NCI-H1105 (cell line): Measurements from ENCODE around the gene FAM168A.
"Not testable (repeated sequence)": the region's sequence is repeated elsewhere in the genome, so short reads cannot be mapped to it uniquely, and the experiment has no call there.

Experiments used
- DNase-seq: peaks from one replicate; lab custom pipeline; 2025; lab: John Stamatoyannopoulos, UW

Gene FAM168A

DNA sequence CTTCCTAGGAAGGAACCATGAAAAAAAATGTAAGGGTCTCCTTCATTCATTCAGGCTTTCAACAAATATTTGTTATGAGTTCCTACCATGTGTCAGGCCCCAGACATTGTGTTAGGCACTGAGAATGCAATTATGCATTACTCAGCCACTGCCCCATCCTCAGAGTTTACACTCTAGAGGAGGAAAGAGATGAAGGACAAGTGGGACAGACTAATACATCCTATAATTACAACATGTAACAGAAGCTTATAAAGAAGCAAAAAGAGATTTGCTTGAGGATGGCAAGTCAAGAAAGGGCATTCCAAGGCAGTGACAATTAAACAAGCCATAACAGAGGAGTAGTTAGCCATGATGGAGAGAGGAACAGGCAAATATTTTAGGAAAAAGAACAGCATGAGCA lies 78.6 kb downstream of the FAM168A start:
- DNase-seq, result no peak

DNA sequence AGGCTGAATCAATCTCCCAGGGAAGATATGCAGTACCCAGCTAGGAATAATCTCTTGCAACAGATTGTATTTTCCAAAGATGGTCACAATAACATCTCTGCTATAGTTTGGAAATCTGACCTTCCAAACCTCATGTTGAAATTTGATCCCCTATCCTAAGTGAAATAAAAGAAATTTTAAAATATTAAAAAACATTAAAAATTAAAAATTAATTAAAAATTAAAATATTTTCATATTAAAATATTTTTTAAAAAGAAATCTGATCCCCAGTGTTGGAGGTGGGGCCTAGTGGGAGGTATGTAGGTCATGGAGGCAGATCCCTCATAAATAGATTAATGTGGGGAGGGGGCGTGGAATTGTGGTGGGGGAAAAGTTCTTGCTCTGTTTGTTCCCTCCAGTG lies 79.7 kb downstream of the FAM168A start:
- DNase-seq, result no peak

DNA sequence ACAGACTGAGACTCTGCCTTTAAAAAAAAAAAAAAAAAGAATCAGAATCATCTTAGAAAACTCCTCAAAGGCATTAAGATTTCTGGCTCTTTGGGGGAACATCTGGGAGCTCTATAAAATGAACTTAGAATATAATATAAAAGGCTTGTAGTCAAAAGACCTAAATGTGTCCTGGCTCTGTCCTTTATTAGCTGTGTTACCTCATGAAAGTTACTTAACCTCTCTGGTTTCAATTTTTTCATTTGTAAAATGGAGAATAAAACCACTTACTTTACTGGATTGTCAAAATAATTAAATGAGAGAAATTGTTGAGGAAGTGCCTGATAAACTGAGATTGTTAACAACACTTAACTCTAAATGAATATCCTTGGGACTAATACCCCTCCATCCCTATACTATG lies 81.8 kb downstream of the FAM168A start:
- DNase-seq, result no peak

DNA sequence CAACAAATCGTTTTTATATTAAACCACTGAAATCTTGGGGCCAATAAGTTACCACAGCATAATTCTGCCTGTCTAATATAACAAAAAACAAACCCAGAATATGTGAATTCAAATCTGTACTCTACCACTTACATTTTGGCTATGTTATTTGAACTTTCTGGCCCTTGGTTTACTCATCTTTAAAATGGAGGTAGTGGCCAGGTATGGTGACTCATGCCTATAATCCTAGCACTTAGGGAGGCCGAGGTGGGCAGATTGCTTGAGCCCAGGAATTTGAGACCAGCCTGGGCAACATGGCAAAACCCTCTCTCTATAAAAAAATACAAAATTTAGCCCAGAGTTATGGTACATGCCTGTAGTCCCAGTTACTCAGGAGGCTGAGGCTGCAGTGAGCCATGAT lies 84.2 kb downstream of the FAM168A start:
- no peak for DNase-seq

DNA sequence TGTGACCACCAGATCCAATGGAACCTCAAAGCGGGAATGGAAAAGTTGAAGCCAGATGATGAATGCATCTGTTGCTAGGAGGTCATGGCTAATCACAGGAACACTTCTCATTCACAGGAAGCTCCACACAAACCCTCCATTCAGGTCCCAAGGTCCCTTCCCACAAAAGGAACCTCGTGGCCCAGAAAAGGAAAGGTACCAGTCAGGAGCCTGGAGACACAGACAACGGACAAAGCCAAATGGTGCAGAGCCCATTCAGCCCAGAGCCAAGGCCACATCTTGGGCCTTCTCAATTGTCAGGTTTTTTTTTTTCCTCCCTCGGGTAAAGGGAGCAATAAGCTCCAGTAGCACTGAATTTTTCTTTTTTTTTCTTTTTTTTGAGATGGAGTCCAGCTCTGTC lies 87.0 kb downstream of the FAM168A start:
- DNase-seq, result no peak

DNA sequence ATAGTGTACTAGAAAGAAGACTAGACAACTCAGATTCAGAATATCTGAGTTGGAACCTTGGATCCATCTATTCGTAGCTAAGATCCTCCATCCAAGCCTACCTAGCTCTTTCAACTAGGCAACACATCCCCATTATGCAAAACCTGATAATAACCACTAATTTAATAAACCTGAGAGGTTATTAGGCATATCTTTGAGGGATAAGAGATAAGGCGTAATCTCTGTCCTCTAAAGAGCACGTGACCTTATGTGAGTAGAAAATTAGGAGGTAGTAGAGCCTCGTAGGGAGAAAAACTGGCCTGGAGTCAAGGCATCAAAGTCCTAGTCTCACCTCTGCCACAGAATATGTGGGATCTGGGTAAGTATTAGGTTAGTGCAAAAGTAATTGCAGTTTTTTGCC lies 87.8 kb downstream of the FAM168A start:
- DNase-seq, result no peak

DNA sequence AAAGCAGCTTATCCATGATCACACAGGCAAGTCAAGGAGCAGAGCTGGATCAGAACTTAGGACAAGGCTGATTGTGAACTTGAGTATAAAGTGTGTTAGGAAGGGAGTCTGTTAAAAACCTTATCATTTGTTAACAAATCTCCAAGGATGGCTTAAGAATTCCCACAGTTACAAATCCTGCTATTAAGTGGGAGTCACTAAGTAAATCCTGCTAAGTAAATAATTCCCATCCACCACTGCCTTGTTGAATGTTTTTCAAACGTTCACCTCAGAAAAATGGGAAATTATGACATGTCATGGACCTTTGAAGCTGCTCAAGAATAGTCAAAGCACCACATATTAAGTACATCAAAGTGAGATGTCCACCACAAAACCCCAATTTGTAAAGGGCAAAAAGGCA lies 88.7 kb downstream of the FAM168A start:
- DNase-seq, result no peak

DNA sequence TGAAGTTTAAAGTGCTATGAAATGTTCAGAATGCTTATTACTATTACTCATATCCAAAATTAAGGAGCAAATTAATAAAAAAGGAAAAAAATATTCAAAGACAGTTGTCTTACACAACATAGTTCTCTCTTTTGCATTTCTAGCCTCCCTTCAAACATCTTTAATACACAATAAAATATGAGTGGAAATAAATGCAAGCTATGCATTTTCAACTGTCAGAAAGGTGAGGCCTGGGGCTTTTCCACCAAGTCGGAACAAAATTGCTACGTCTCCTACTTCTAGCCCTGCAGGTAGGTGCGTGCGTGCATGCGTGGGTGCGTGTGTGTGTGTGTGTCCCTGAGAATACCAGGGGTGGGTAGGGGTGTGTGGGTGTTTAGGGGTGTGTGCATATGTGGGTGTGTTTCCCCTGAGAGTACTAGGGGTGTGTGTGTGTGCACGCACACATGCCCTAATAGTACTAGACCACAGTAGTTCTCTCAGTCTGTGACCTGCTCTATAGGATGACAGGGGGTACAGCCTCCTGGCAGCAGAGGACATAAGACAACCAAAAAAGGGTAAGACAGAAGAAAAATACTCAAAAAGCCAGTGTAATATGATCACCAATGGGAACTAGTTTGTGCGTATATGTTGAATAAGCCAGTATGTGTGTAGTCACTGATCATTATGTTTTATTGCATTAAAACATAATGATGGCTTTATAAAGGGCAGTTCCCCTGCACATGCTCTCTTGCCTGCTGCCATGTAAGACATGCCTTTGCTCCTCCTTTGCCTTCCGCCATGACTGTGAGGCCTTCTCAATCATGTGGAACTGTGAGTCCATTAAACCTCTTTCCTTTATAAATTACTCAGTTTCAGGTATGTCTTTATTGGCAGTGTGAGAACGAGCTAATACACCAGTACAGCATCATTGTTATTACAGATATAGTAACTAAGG lies 89.4 kb downstream of the FAM168A start:
- no peak for DNase-seq

DNA sequence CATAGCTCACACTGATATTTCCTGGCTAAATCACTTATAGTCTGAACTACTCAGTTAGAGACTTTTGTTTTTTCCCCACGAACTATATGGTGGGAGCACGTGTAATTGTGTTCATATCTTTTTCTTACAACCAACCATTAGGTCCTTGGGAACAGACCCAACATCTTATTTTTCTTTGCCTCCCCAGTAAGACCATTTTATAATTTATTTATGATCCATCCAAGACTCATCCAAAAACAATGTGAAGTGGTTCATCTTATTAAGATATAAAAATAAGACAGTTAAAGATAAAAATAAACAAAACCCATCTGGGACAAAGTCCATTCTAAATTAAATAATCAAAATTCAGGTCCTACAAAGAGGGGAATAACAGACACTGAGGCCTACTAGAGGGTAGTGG lies 90.8 kb downstream of the FAM168A start:
- no peak for DNase-seq

DNA sequence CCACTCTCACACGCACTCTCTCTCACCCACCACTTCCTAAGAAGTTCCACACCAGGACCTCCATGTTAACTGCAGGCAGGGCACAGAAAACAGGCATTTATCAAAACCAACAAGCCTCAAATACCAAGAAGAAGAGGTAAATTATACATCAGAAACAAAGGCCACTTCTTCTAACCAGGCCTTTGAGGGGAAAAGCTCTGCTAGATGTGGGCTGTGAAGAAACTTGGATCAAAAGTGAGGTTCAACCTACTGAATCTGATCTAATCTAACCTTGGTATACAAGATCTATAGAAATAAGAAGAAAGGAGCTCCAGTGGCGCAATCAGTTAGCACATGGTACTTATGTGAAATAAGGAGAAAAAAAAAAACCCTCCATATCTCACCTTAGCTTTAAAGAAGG lies 91.9 kb downstream of the FAM168A start:
- no peak for DNase-seq

DNA sequence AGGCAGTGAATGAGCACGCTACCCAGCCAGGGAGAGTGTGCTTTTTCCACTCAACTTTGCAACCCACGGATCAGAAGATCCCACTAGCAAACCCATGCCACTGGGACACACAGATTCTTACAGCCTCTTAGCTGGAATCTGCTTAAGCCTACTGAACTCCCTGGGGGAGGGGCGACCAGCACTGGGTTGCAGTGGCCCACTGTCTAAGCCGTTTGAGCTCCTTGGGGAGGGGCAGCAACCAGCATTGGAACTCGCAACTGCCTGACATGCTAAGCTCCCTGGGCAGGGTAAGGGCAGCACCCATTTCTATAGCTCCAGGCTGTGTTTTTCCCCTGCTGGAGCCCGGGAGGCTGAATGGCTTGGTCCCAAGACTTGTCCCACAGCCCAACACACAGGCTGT lies 99.6 kb downstream of the FAM168A start:
- no peak for DNase-seq

DNA sequence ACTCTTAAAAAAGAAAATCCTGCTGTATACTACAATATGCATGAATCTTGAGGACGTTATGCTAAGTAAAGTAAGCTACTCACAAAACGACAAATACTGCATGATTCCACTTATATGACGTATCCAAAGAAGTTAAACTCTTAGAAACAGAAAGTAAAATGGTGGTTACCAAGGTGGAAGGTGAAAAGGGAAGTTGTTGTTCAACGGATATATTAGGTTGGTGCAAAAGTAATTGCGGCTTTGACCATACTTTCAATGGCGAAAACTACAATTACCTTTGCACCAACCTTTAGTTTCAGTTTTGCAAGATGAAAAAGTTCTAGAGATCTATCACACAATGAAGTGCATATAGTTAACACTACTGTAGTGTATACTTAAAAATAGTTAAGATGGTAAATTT lies 101.8 kb downstream of the FAM168A start:
- DNase-seq, result no peak

DNA sequence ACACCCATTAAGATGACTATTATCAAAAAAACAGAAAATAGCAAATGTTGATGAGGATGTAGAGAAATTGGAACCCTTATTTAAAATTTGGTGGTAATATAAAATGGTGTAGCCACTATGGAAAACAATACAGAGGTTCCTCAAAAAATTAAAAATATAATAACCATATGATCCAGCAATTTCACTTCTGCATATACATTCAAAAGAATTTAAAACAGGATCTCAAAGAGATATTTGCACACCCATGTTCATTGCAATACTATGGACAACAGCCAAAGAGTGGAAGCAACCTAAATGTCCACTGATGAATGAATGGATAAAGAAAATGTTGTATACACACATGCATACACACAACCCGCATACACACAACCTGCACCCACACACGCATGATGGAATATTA lies 102.2 kb downstream of the FAM168A start:
- no peak for DNase-seq

DNA sequence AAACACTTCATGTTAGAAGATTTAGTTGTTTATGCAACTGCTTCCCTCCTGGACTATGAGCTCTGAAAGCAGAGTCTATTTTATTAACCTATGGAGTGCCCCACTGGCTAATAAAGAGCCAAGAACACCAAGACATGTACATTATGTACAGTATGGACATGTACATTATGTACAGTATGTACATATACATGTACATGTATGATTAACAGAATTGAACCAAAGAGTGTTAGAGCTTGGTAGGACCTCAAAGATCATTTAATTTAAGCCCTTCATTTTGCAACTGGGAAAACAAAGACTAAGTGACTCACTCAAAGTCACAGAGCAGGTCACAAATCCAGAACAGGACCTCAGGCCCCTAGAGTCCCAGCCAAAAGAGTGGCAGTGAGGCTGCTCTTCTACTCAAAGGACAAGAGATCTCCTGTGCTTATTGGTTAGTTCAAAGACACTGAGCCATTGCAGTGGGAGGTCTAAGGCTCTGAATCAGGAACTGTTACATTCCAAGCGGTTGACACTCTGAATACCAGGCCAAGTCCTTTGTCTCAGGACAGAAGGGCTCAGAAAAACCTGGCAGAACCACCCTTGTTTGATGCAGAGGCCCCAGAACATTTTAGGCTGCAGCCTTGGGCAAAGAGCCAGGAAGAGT lies 103.8 kb downstream of the FAM168A start:
- no peak for DNase-seq

DNA sequence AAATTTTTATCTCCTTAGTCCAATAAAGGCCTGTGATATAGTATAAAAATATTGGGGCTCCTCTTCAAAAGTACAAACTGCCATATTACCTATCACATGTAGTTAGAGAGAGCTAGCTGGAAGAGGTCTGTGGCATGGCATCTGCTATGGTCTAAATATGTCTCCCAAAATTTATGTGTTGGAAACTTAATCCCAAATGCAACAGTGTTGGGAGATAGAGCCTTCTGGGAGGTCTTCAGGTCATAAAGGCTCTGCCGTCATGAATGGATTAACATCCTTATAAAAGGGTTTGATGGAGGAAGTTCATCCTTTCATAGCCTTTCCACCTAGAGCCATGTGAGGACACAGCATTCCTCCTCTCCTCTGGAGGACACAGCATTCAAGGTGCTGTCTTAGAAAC lies 116.3 kb downstream of the FAM168A start:
- DNase-seq, result no peak

DNA sequence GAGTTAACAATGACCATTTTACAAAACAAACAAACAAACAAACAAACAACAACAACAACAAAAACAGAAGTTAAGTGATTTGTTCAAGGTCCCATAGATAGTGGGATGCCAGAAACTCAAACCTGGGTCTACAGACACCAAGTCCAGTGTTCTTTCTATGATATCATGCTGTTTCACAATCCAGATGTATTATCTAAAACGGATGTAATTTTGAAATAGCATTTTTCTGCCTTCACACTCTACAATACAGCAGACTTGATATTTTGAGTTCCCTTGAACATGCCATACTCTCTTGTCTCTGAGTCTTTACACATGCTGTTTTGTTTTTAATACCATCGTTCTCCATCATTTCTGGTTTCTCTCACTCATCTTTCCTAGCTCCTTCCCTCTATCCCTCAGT lies 117.2 kb downstream of the FAM168A start:
- DNase-seq, result no peak

DNA sequence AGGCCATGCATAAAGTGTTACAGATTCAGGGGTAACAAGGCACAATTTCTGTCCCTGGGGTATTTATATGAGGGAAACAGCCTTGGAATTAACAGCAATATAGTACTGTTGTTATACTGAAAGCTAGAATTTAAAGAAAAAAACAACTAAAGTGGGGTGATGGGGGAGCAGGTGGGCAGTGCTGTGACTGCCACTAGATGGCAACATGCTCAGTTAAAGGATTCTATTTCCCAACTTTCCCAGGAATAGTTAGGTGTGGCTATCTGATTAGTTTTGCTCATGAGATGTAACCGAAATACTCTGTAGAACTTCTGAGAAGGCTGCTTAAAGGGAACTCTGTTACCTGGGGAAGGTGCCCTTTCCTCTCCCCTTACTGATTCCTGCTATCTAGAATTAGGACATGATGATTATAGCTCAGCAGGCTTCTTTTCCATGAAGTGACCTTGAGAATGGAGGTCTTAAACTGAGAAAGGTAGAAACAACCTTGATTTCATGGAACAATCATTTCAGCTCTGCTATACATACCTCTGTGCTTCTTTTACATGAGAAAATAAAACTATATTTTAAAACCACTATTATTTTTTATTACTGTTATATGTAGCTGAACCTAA lies 119.1 kb downstream of the FAM168A start:
- peak; percentile 5 for DNase-seq

DNA sequence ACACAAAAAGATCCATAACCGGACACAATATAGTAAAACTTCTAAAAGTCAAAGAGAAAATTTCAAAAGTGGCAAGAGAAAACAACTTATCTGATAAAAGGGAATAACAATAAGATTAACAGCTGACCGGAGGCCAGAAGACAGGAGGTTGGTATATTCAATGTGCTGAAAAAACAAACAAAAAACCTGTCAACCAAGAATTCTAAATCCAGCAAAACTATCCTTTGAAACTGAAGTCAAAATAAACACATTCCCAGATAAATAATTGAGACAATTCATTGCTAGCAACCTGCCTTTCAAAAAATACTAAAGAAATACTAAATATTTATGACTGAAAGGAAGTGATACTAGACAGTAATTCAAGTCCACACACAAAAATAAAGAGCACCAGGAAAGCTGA lies 120.4 kb downstream of the FAM168A start:
- DNase-seq, result no peak

DNA sequence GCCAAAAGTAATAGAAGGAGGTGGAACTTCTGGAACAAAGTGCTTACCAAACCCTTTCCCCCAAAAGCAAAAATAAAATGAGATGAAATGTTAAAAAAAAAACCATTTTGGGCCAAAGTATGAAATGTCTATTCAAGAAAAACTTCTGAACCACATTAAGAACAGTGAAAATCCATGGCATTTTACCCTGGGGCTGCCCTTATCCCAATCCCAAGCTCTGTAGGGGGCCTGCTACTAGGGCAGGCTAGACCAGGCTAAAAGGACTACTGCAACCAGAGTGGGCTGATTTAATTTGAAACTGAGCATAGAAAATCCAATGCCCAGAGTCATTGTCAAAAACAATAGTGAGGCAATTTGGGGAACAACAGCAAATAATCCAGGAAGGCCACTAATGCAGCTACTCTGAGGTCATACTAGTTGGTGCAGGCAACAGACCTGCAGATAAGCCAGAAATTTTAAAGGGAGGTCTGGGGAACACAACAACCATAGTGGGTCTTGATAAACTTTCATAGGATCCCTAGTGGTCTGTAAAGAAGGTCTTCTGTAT lies 122.3 kb downstream of the FAM168A start:
- DNase-seq, result no peak

DNA sequence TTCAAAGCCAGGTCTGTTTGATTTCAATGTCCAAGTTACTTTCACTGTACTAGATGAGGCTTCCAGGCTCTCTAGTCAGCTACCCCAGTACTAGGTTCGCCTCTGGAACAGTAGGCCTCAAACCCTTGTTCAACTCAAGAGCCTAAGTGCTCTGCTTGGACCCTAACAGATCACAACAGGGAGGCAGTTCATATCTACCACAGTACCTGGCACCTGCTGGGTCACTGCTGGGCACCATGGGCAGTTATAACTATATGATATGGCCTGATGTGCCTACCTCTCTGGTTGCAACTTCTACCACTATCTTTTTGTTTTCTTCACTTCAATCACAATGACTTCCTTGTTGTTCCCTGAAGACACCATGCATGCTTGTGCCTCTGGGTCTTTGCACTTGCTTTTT lies 124.7 kb downstream of the FAM168A start:
- no peak for DNase-seq

DNA sequence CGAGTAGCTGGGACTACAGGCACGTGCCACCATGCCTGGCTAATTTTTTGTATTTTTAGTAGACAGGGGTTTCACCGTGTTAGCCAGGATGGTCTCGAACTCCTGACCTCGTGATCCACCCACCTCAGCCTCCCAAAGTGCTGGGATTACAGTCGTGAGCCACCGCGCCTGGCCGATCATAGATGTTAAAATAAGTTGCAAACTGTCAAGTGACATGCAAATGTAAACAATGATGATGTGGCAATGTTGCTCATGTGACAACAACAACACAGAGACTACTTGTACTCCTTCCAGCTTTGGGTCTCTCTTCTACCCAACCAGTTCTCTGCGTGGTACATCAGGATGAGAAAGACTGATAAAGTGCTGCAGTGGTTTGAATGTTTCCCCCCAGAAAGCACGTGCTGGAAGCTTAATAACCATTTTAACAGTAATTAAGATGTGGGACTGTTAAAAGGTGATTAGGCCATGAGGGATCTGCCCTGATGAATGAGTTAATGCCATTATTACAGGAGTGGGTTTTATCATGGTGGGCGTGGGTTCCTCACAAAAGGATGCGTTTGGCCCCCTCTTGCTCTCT lies 127.8 kb downstream of the FAM168A start:
- DNase-seq, result not testable (repeated sequence)

DNA sequence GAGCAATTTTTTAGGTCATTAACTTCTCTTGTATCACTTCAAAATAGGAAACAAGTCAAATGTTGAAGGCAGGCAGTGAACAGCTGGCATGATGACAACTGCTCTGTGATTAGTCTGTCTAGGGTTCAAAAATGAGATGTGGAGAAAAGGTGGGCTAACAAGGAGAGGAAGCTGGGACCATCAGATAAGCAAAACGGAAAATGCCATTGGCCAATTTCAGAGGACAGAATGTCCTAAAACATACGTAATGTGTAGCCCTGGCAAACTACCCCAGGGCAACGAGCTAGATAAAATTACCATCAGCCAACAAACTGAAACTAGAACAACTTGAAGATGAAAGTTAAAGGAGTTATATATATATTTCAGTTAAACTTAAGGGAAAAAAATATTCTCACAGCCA lies 128.5 kb downstream of the FAM168A start:
- peak; percentile 29 for DNase-seq
